Measurements from ENCODE around the gene UGT1A3.

DNA sequence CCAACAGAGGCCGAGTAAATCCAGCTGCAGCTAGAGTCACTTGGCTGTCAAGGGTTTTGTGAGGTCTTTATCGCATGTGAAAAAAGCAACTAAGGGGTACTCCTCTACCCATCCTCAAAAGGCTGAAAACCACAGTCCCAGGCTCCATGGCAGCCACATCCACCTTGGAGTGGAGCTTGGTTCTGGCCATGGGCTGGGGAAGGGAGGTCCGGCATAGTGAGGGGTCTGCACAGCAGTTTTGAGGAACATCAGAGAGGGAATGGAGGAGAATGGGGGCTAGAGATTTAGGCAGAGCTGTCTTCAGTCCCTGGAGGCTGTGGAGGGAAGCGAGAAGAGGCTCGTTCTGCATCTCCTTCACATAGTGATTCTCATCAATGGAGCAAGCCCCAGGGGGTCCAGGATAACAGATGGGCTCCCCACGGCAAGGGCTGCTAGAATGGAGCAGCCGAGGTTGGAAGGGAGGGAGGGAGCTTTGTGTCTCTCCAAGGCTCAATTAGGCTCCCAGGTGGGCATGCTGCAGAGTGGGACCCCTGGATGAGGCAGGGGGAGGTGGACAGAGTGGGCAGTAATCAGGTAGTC is 70.3 kb downstream of the UGT1A3 start:
- TF ChIP-seq, protein P1, sequence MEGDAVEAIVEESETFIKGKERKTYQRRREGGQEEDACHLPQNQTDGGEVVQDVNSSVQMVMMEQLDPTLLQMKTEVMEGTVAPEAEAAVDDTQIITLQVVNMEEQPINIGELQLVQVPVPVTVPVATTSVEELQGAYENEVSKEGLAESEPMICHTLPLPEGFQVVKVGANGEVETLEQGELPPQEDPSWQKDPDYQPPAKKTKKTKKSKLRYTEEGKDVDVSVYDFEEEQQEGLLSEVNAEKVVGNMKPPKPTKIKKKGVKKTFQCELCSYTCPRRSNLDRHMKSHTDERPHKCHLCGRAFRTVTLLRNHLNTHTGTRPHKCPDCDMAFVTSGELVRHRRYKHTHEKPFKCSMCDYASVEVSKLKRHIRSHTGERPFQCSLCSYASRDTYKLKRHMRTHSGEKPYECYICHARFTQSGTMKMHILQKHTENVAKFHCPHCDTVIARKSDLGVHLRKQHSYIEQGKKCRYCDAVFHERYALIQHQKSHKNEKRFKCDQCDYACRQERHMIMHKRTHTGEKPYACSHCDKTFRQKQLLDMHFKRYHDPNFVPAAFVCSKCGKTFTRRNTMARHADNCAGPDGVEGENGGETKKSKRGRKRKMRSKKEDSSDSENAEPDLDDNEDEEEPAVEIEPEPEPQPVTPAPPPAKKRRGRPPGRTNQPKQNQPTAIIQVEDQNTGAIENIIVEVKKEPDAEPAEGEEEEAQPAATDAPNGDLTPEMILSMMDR (IDR thresholded peaks at IDR 0.05; ENCODE audit: low read length): no peak
- no peak for TF ChIP-seq EZH2 (IDR thresholded peaks at IDR 0.05; ENCODE audit: borderline replicate concordance, low read length)
